Iris pigment epithelial cell (primary cell): Measurements from ENCODE around the gene CMC2.
A peak's percentile ranks its signal among the peaks of the same experiment; 100 is the strongest.

ENCODE experiments used
- DNase-seq: peaks from one replicate; pipeline ENCODE4 v3.0.0-alpha.2; 2011; ENCODE audit warnings: low read depth

The CMC2 gene

GRCh38 chr16:81006813-81007695 is at the start of gene CMC2, which contains the start of gene CENPN:
CMC2 (minus strand) TSS chr16:81006885; CDS start chr16:80997394, 9,491 bp downstream.
CENPN (plus strand) TSS chr16:81007214; CDS start chr16:81011940, 4,726 bp downstream.
- peak; percentile 100 for DNase-seq

- no peak for DNase-seq
These were observed 47.1 kb upstream of the CMC2 start for GRCh38 chr16:81053761-81054160.

- DNase-seq = no peak
These were observed 36.1 kb upstream of the CMC2 start for GRCh38 chr16:81042821-81043220.

GRCh38 chr16:81041696-81042095 is 35.0 kb upstream of the CMC2 start:
- DNase-seq = no peak

GRCh38 chr16:81040842-81041241 is 34.2 kb upstream of the CMC2 start:
- DNase-seq = no peak

- no peak for DNase-seq
These were observed 33.4 kb upstream of the CMC2 start for GRCh38 chr16:81040131-81040530.

GRCh38 chr16:81036751-81037350 is 30.2 kb upstream of the CMC2 start:
- DNase-seq = peak; percentile 3

GRCh38 chr16:81035975-81036750 is 29.5 kb upstream of the CMC2 start:
- DNase-seq = peak; percentile 32

GRCh38 chr16:81035398-81035974 is 28.8 kb upstream of the CMC2 start, which contains the start of gene ATMIN:
ATMIN (plus strand) TSS chr16:81035842; CDS start chr16:81035871, 29 bp downstream.
- DNase-seq = peak; percentile 77

GRCh38 chr16:81029930-81030604 is 23.4 kb upstream of the CMC2 start:
- no peak for DNase-seq

GRCh38 chr16:81026429-81026828 is 19.7 kb upstream of the CMC2 start:
- DNase-seq = no peak

- DNase-seq = no peak
These were observed 11.8 kb upstream of the CMC2 start for GRCh38 chr16:81018496-81018895.

- DNase-seq = no peak
These were observed 8.0 kb upstream of the CMC2 start for GRCh38 chr16:81014672-81015071.

GRCh38 chr16:81012974-81013373 is 6.3 kb upstream of the CMC2 start:
- DNase-seq = no peak

- no peak for DNase-seq
These were observed 1.8 kb upstream of the CMC2 start for GRCh38 chr16:81008505-81008789.

GRCh38 chr16:81006211-81006812 is 373 bp downstream of the CMC2 start:
- DNase-seq = peak; percentile 51

- no peak for DNase-seq
These were observed 999 bp downstream of the CMC2 start for GRCh38 chr16:81005610-81006161.

- DNase-seq = peak; percentile 60
These were observed 1.9 kb downstream of the CMC2 start for GRCh38 chr16:81004646-81005353.

GRCh38 chr16:81003610-81004460 is 2.9 kb downstream of the CMC2 start:
- DNase-seq = peak; percentile 72
